ENCODE results near the gene BRI3BP.

GRCh38 chr12:124976999-124977398 is 16.4 kb upstream of the BRI3BP start:
- TF ChIP-seq CTCF (IDR thresholded peaks at IDR 0.05), result no peak
- no peak for TF ChIP-seq POLR2AphosphoS5 (IDR thresholded peaks at IDR 0.05)
- TF ChIP-seq POLR2A (IDR thresholded peaks at IDR 0.05), result no peak

Measured in prostate gland (tissue), 2 donors.